Activated CD4-positive, alpha-beta T cell treated with anti-CD3 and anti-CD28 coated beads, Interleukin-10, Interleukin-2, amounts not matched to agents 100 ng/mL and 50 ng/mL, durations not matched to agents 16 hours and 8 hours (primary cell): ENCODE measurements around the gene PRPS1.
"Not testable (repeated sequence)": the region's sequence is repeated elsewhere in the genome, so short reads cannot be mapped to it uniquely, and the experiment has no call there.

ENCODE experiments used
- DNase-seq: peaks from one replicate; pipeline ENCODE4 v3.0.0-alpha.2; 2020

The PRPS1 gene

DNA sequence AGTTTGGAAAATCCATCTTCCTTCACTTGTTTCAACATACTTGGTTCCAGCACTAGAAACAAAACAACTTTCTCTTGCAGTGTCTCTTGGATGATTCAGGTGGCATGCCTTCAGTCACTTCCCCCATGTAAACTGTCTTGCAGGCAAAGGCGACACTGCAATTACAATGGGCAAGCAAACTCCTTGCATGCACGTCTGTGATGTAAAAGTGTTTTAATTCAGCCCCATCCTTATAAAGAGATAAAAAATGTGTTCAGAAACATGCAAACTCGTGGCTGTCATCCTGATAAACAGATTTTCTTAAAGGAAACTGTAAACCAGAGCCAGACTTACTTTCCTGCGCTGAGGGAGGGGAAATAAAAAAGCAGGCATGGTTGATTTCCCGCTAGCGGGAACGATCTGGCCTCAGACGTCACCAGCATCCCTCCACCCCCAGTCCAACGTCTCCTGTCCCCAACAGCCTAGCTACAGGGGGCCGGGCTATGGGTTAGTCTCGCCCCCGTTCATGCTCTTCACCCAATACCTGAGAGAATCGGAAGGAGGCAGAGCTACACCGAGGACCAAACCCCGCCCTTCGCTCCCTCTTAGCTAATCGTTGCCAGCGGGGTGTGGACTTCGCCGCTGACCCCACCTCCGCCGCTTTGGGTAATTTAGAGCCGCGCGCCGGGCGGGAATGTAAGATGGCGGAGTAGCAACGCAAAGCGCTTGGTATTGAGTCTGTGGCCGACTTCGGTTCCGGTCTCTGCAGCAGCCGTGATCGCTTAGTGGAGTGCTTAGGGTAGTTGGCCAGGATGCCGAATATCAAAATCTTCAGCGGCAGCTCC is at the start of gene PRPS1:
Gene PRPS1, plus strand, starts transcription at position 673 of the 824 bp plus-strand sequence. Its CDS starts 119 bp downstream, at position 792.
- DNase-seq: peak; percentile 95

- DNase-seq: no peak
These were observed 48.4 kb upstream of the PRPS1 start for GRCh38 chrX:107579956-107580355.

GRCh38 chrX:107581923-107582322 is 46.4 kb upstream of the PRPS1 start:
- no peak for DNase-seq

DNA sequence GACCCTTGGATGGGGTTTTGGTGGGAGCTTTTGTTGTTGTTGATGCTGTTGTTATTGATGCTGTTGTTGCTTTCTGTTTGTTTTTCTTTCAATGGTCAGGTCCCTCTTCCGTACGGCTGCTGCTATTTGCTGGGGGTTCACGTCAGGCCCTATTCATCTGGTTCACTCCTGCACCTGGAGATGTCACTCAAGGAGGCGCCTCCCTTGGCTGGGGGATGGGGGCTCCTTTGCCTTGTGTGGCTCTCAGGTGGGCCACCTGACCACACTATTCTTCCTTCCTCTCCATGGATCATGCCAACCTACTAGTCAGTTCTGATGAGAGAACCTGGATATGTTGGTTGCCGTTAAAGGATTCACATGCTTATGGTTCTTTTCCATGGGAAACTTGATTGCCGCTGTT is 39.1 kb upstream of the PRPS1 start:
- no peak for DNase-seq

DNA sequence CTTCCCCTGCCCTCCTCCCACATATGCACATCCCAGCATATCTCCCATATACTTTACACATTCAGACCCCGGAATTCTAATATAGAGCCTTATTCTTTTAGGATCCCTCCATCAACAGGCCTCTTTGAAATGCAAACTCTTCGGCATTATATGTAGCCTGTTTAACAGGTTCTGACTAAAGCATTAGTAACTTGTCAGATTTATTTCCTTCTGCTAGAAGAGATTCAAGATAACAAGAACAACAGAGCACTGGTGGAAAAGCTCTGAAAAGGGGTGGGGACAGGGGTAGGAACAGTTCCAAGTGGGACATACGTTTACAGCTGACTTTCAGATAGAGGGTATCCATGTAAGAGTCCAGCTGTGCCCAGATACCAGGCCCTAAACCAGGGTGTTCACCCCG is 31.7 kb upstream of the PRPS1 start:
- no peak for DNase-seq

GRCh38 chrX:107597264-107597663 is 31.0 kb upstream of the PRPS1 start:
- no peak for DNase-seq

DNA sequence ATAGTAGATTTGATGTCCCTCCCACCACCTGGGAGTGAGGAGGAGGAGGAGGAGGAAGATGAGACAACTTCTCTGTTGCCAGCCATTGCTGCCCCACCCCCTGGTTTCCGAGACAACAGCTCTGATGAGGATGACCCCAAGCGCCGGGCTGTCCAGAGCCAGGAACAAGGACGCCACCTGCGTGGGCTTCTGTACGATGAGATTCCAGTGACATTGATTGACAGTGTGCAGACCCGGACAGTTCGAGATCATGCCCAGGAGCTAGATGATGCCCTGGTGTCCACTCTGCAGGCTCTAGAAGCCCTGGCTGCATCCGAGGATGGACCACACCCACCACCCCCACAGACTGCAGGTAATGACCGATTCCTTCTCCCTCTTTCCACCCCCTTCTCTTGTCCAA is 30.5 kb upstream of the PRPS1 start:
- no peak for DNase-seq

DNA sequence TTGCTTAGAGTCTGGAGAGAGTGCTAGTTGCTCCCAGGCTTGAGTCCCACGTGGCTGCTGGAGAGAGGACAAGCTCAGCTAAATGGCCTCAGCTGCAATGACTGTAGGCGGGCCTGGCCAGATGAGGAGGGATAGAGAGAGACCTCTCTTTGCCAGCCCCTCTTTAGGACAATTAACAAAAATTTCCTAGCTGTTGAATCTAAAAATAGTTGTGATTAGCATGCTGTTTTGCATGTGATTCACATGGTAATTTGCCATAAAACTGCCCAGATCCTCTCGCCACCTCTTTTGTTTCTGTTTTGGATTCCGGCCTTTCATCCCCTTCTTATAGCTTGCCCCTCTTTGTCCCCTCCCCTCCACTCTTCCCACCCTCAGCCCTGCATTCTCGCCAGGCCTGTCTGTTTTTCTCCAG is 28.9 kb upstream of the PRPS1 start:
- no peak for DNase-seq

DNA sequence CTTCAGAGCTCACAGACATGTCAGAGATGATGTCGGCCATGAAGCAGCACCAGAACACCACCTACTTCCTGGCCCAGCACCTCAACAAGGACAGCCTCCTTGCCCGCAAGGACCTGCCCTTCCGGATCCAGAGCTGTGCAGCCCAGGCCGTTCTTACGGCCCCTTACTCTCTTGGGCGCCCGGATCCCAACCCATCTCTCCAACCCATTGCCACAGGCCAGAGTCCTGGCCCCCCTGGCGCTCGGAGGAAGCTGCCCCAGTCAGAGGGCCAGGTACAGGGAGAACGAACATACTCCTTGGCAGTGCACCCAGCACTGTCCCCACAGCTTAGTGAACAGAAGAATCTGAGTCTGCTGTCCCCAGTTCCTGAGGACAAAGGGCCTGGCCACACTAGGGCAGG is 27.9 kb upstream of the PRPS1 start:
- no peak for DNase-seq

DNA sequence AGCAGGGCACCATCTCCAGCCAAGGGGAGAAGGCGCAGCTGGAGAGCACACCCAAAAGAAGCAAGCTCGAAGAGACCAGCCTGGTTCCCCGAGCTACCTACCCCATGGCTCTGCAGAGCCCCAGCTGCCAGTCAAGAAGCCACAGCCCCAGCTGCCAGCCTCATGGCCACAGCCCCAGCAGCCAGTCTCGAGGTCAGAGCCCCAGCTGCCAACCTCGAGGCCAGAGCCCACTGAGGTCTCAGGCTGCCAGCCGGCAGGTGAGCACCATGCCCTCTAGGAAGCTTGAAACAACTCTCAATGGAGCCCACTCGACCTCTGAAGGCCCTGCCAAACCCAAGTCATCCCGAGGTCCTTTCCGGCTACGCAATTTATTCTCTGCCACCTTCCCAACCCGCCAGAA is 27.0 kb upstream of the PRPS1 start:
- no peak for DNase-seq

DNA sequence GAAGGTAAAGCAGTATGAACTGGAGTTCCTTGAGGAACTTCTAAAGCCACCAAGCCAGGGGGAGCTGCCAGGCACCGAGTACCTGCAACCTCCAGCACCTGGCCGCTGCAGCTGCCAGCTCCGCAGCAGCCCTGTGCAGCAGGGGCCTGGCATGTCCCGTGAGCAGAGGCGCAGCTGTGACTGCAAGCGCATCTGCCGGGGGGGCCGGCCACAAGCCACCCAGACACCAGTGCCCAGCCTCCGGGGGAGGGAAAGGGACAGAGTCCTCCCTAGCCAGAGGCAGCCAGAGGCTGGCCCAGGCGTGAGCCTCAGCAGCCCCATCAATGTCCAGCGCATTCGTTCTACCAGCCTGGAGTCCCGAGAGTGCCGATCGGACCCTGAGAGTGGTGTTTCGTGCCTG is 26.6 kb upstream of the PRPS1 start:
- DNase-seq: no peak

- no peak for DNase-seq
These were observed 25.5 kb upstream of the PRPS1 start for GRCh38 chrX:107602694-107603239.

GRCh38 chrX:107603429-107604159 is 24.7 kb upstream of the PRPS1 start:
- no peak for DNase-seq

- not testable (repeated sequence) for DNase-seq
These were observed 19.2 kb upstream of the PRPS1 start for GRCh38 chrX:107609061-107609460.

GRCh38 chrX:107610667-107611066 is 17.6 kb upstream of the PRPS1 start:
- DNase-seq: no peak

- DNase-seq: no peak
These were observed 8.4 kb upstream of the PRPS1 start for GRCh38 chrX:107619885-107620322.

GRCh38 chrX:107624893-107625292 is 3.4 kb upstream of the PRPS1 start:
- no peak for DNase-seq

GRCh38 chrX:107625739-107626138 is 2.6 kb upstream of the PRPS1 start:
- DNase-seq: no peak

DNA sequence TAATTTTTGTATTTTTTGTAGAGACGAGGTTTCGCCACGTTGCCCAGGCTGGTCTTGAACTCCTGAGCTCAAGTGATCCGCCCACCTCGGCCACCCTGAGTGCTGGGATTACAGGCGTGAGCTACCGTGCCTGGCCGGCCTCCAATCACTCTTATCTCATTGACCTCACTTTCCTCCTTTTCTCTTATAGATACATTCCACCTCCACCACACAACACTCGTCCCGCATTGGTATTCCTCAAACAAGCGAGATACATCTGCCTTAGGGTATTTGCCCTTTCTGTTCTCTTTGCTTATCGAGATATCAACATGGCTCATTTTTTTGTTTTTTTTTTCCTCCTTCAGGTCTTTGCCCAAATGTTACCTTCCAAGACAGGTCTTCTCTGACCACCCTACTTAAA is 1.8 kb upstream of the PRPS1 start:
- no peak for DNase-seq

- DNase-seq: no peak
These were observed 1.4 kb upstream of the PRPS1 start for GRCh38 chrX:107626916-107627315.

GRCh38 chrX:107628662-107629539 is 591 bp downstream of the PRPS1 start:
- peak; percentile 66 for DNase-seq

DNA sequence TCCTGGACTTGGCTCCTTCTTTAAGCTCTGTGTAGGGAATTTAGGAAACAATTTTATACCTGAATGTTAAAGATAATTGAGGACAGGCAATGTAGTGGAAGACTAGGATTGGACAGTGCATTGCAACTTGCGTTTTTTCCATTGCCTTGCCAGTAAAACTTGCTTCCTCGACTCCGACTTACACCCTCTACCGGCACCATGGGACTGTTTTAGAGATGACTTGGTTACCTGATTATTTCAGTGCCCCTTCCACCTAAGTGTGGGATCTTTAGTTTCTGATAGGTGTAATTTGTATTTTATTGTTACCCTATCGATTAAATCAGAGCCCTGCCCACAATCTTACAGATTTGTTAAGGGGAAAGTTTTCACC is 1.2 kb downstream of the PRPS1 start:
- peak; percentile 36 for DNase-seq
